Measurements from ENCODE around the gene APOBEC3H. TPM values are rescaled to one million over a fixed set of nuclear protein-coding genes. Genes with fewer than 3 reads are reported as not detected.
A peak's percentile ranks its signal among the peaks of the same experiment; 100 is the strongest.
"Not testable (repeated sequence)": the region's sequence is repeated elsewhere in the genome, so short reads cannot be mapped to it uniquely, and the experiment has no call there.

APOBEC3H gene
- total and polyA plus RNA-seq, 2 experiments from 2014 or later = not detected

- Histone ChIP-seq H3K4me3 (no peak overlapping the region), H3K27me3 (no peaks in the 10 kb centered on the region), H3K4me2 (no peak overlapping the region), H3K36me3 (replicated peaks; ENCODE audit: insufficient read depth, low read depth) (no peaks in the 10 kb centered on the region), H3K27ac (no peak overlapping the region), H3K79me2 (no peaks in the 10 kb centered on the region), H3K9me2 (replicated peaks; ENCODE audit: insufficient read depth) (no peaks in the 10 kb centered on the region), H3K9me3 (ENCODE audit: low read depth) (no peaks in the 10 kb centered on the region), H4K20me1 (ENCODE audit: insufficient read depth, poor library complexity, severe bottlenecking) (no peaks in the 10 kb centered on the region), H3K4me1 (ENCODE audit: insufficient read depth) (no peaks in the 10 kb centered on the region), H2AFZ (no peak overlapping the region)
- 48% methylated on average over 2 of the region's 2 CpGs for WGBS (ENCODE audit: low lambda C conversion rate, missing lambda C conversion rate)
- TF ChIP-seq CTCF (IDR thresholded peaks at IDR 0.05; ENCODE audit: poor library complexity) = no peak
- no peak for TF ChIP-seq EZH2 (IDR thresholded peaks at IDR 0.05; ENCODE audit: borderline replicate concordance)
- no peak for TF ChIP-seq EZH2phosphoT487 (IDR thresholded peaks at IDR 0.05; ENCODE audit: low read depth, severe bottlenecking, unreplicated experiment)
- DNase-seq (ENCODE audit: low spot score) = no peak
These were observed 23.1 kb upstream of the APOBEC3H start for GRCh38 chr22:39073981-39074380.

GRCh38 chr22:39076155-39077025 lies 20.7 kb upstream of the APOBEC3H start:
- not testable (repeated sequence) for H3K9me2 ChIP-seq (replicated peaks; ENCODE audit: insufficient read depth); H2AFZ ChIP-seq; H3K4me1 ChIP-seq (ENCODE audit: insufficient read depth); DNase-seq (ENCODE audit: low spot score); H3K27me3 ChIP-seq; H3K4me3 ChIP-seq; H3K27ac ChIP-seq; H3K79me2 ChIP-seq; H4K20me1 ChIP-seq (ENCODE audit: insufficient read depth, poor library complexity, severe bottlenecking); H3K36me3 ChIP-seq (replicated peaks; ENCODE audit: insufficient read depth, low read depth); H3K9me3 ChIP-seq (ENCODE audit: low read depth)
- 28% methylated on average over 22 of the region's 24 CpGs for WGBS (ENCODE audit: low lambda C conversion rate, missing lambda C conversion rate)
- peak overlapping the region; percentile 74 for H3K4me2 ChIP-seq

GRCh38 chr22:39077026-39077840 lies 19.8 kb upstream of the APOBEC3H start, which contains the start of gene APOBEC3G:
TSS of gene APOBEC3G (plus strand) at chr22:39077275. CDS start at chr22:39077362, 87 bp downstream.
- WGBS (ENCODE audit: low lambda C conversion rate, missing lambda C conversion rate) = 49% methylated on average over 12 of the region's 17 CpGs
- DNase-seq (ENCODE audit: low spot score); H3K27ac ChIP-seq; H3K79me2 ChIP-seq; H4K20me1 ChIP-seq (ENCODE audit: insufficient read depth, poor library complexity, severe bottlenecking); H3K9me2 ChIP-seq (replicated peaks; ENCODE audit: insufficient read depth); H3K27me3 ChIP-seq; H3K4me3 ChIP-seq; H3K36me3 ChIP-seq (replicated peaks; ENCODE audit: insufficient read depth, low read depth); H3K9me3 ChIP-seq (ENCODE audit: low read depth); H3K4me1 ChIP-seq (ENCODE audit: insufficient read depth): not testable (repeated sequence)
- Histone ChIP-seq H2AFZ (peak within 1 kb of the TSS; percentile 54), H3K4me2 (peak within 1 kb of the TSS; percentile 74)

GRCh38 chr22:39077912-39078311 lies 19.1 kb upstream of the APOBEC3H start:
- not testable (repeated sequence) for H3K79me2 ChIP-seq; H2AFZ ChIP-seq; H3K4me2 ChIP-seq; DNase-seq (ENCODE audit: low spot score); H3K4me1 ChIP-seq (ENCODE audit: insufficient read depth); H3K36me3 ChIP-seq (replicated peaks; ENCODE audit: insufficient read depth, low read depth); H3K4me3 ChIP-seq; H3K27ac ChIP-seq; H3K27me3 ChIP-seq; H3K9me3 ChIP-seq (ENCODE audit: low read depth); H4K20me1 ChIP-seq (ENCODE audit: insufficient read depth, poor library complexity, severe bottlenecking); H3K9me2 ChIP-seq (replicated peaks; ENCODE audit: insufficient read depth)
- 97% methylated on average over 12 of the region's 12 CpGs for WGBS (ENCODE audit: low lambda C conversion rate, missing lambda C conversion rate)

- Histone ChIP-seq H3K27ac (no peak overlapping the region), H3K4me2 (no peak overlapping the region), H3K36me3 (replicated peaks; ENCODE audit: insufficient read depth, low read depth) (no peaks in the 10 kb centered on the region), H3K79me2 (no peaks in the 10 kb centered on the region), H3K27me3 (no peaks in the 10 kb centered on the region), H2AFZ (no peak overlapping the region), H3K4me1 (ENCODE audit: insufficient read depth) (no peaks in the 10 kb centered on the region), H3K9me2 (replicated peaks; ENCODE audit: insufficient read depth) (no peaks in the 10 kb centered on the region), H4K20me1 (ENCODE audit: insufficient read depth, poor library complexity, severe bottlenecking) (no peaks in the 10 kb centered on the region), H3K4me3 (no peak overlapping the region), H3K9me3 (ENCODE audit: low read depth) (no peaks in the 10 kb centered on the region)
- TF ChIP-seq EZH2 (IDR thresholded peaks at IDR 0.05; ENCODE audit: borderline replicate concordance) (no peak), CTCF (IDR thresholded peaks at IDR 0.05; ENCODE audit: poor library complexity) (no peak), EZH2phosphoT487 (IDR thresholded peaks at IDR 0.05; ENCODE audit: low read depth, severe bottlenecking, unreplicated experiment) (no peak)
- no peak for DNase-seq (ENCODE audit: low spot score)
- WGBS (ENCODE audit: low lambda C conversion rate, missing lambda C conversion rate) = 96% methylated on average over 8 of the region's 8 CpGs
These were observed 18.7 kb upstream of the APOBEC3H start for GRCh38 chr22:39078329-39078728.

GRCh38 chr22:39079054-39079637 lies 17.9 kb upstream of the APOBEC3H start:
- H3K4me1 ChIP-seq (ENCODE audit: insufficient read depth); H3K4me2 ChIP-seq; H3K27ac ChIP-seq; H3K36me3 ChIP-seq (replicated peaks; ENCODE audit: insufficient read depth, low read depth); H3K79me2 ChIP-seq; DNase-seq (ENCODE audit: low spot score); H2AFZ ChIP-seq; H3K9me3 ChIP-seq (ENCODE audit: low read depth); H3K9me2 ChIP-seq (replicated peaks; ENCODE audit: insufficient read depth); H4K20me1 ChIP-seq (ENCODE audit: insufficient read depth, poor library complexity, severe bottlenecking); H3K27me3 ChIP-seq; H3K4me3 ChIP-seq: not testable (repeated sequence)
- WGBS (ENCODE audit: low lambda C conversion rate, missing lambda C conversion rate) = 95% methylated on average over 24 of the region's 24 CpGs

Data from hepatocyte (in vitro differentiated cells).